Peyer's patch (tissue), 4 donors: ENCODE measurements around the gene SPRED3.

Experiments
- POLR2A ChIP-seq, 2 donors: fragments of 450-650 bp; IDR thresholded peaks; one replicate each; pipeline ENCODE4 v1.5.1; 2017; ENCODE audit warnings: antibody characterized with exemption in 2 of 2, mild to moderate bottlenecking in 2 of 2, moderate library complexity in 2 of 2
- TF ChIP-seq, protein P1 (sequence below), 6 experiments: fragments of 450-650 bp in 4 of 6; fragments of 200-600 bp in 2 of 6; sonication (generic) in 1 of 6; IDR thresholded peaks; one replicate each; pipeline ENCODE4 v1.5.1; 2017 to 2019; ENCODE audit warnings: antibody characterized with exemption in 6 of 6, mild to moderate bottlenecking in 3 of 6, moderate library complexity in 1 of 6

DNA sequence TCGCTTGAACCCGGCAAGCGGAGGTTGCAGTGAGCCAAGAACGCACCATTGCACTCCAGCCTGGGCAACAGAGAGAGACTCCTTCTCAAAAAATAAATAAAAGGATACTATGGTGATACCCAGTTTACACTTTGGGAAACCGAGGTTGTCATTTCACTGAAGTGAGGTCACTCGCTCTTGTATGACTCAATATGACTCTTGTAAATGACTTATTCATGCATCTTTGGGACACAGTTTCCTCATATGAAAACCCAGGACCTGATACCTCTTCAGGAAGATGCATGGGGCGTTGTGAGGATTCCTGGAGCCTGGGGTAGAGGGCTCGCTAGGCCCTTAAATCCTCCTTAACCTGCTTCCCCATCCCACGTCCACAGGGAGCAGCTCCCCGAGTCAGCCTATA, 9.6 kb upstream of the SPRED3 start:
- TF ChIP-seq, protein P1, sequence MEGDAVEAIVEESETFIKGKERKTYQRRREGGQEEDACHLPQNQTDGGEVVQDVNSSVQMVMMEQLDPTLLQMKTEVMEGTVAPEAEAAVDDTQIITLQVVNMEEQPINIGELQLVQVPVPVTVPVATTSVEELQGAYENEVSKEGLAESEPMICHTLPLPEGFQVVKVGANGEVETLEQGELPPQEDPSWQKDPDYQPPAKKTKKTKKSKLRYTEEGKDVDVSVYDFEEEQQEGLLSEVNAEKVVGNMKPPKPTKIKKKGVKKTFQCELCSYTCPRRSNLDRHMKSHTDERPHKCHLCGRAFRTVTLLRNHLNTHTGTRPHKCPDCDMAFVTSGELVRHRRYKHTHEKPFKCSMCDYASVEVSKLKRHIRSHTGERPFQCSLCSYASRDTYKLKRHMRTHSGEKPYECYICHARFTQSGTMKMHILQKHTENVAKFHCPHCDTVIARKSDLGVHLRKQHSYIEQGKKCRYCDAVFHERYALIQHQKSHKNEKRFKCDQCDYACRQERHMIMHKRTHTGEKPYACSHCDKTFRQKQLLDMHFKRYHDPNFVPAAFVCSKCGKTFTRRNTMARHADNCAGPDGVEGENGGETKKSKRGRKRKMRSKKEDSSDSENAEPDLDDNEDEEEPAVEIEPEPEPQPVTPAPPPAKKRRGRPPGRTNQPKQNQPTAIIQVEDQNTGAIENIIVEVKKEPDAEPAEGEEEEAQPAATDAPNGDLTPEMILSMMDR (IDR thresholded peaks at IDR 0.05): no peak
- TF ChIP-seq POLR2A (IDR thresholded peaks at IDR 0.05): no peak
